Measurements from ENCODE around the gene PRKAG1. TPM values are rescaled to one million over a fixed set of nuclear protein-coding genes. Genes with fewer than 3 reads are reported as not detected.
A peak's percentile ranks its signal among the peaks of the same experiment; 100 is the strongest.

PRKAG1 gene
- total RNA-seq, 2 experiments from 2014 or later = 22.8 to 45.9 TPM

DNA sequence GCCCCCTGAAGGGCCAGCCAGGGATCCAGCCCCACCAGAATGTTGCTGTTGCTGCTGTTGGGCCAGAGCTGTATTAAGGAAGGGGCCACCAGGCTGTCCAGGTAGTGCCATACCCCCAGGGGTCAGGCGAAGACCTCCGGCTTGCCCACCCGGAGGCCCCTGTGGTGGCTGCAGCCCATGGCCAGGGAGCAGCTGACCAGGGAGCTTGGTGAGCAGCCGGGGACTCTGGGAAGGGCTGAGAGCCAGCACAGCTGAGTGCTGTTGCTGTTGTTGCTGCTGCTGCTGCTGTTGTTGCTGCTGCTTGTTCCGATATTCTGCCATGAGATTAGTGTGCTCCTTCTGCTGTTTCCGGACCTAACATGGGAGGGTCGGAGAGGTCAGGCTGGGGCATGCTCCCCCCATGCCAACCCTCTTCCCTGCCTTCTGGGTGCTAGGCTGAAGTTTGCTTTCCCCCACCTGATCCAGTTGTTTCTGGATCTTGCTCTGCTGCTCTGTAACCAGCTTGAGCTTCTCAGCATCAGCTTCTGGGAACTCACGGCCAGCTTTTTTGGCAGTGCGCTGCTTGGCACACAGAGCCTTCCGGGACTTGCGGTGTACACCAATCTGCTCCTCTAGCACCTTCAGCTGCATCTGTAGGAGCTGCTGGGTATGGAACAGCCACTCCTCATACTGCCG, 15.2 kb upstream of the PRKAG1 start:
- H4K20me1 ChIP-seq (ENCODE audit: insufficient read depth, low read length) = no peaks in the 10 kb centered on the region
- no peaks in the 10 kb centered on the region for H3K79me2 ChIP-seq (ENCODE audit: insufficient read depth, low read depth, low read length)
- TF ChIP-seq, protein P1, sequence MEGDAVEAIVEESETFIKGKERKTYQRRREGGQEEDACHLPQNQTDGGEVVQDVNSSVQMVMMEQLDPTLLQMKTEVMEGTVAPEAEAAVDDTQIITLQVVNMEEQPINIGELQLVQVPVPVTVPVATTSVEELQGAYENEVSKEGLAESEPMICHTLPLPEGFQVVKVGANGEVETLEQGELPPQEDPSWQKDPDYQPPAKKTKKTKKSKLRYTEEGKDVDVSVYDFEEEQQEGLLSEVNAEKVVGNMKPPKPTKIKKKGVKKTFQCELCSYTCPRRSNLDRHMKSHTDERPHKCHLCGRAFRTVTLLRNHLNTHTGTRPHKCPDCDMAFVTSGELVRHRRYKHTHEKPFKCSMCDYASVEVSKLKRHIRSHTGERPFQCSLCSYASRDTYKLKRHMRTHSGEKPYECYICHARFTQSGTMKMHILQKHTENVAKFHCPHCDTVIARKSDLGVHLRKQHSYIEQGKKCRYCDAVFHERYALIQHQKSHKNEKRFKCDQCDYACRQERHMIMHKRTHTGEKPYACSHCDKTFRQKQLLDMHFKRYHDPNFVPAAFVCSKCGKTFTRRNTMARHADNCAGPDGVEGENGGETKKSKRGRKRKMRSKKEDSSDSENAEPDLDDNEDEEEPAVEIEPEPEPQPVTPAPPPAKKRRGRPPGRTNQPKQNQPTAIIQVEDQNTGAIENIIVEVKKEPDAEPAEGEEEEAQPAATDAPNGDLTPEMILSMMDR (conservative IDR thresholded peaks at IDR 0.05; ENCODE audit: low read length) = no peak
- no peak for TF ChIP-seq EZH2phosphoT487 (IDR thresholded peaks at IDR 0.05; ENCODE audit: borderline replicate concordance, low read depth, low read length)
- no peaks in the 10 kb centered on the region for H3K9me3 ChIP-seq (ENCODE audit: low read length)
- peaks cover 97% of the 10 kb centered on the region for H3K36me3 ChIP-seq (ENCODE audit: insufficient read depth, low read length)
- H3K4me3 ChIP-seq (ENCODE audit: low read depth, low read length, poor library complexity, severe bottlenecking) = no peak overlapping the region
- ChIA-PET CTCF (ENCODE audit: unreplicated experiment) (no interaction called here), POLR2A (interaction anchor here (0.5 kb wide), 1 partner anchor 75 kb away, joined by 4 read pairs; no protein-coding TSS in a partner anchor)
- no peak overlapping the region for H2AFZ ChIP-seq (ENCODE audit: low read length)
- TSS peak; percentile 22 for BruUV-seq (replicated peaks)
- intact Hi-C loops (cut with micrococcal nuclease; ENCODE audit: unreplicated experiment) = no loop called here
- H3K4me2 ChIP-seq (ENCODE audit: low read length) = no peak overlapping the region
- H3K27ac ChIP-seq (ENCODE audit: low read depth, low read length, poor library complexity, severe bottlenecking) = no peak overlapping the region
- H3K9me2 ChIP-seq (ENCODE audit: insufficient read depth, low read length) = no peaks in the 10 kb centered on the region
- no peak for DNase-seq (ENCODE audit: low spot score)
- no peaks in the 10 kb centered on the region for H3K4me1 ChIP-seq (ENCODE audit: insufficient read depth, low read length, poor library complexity, severe bottlenecking)

DNA sequence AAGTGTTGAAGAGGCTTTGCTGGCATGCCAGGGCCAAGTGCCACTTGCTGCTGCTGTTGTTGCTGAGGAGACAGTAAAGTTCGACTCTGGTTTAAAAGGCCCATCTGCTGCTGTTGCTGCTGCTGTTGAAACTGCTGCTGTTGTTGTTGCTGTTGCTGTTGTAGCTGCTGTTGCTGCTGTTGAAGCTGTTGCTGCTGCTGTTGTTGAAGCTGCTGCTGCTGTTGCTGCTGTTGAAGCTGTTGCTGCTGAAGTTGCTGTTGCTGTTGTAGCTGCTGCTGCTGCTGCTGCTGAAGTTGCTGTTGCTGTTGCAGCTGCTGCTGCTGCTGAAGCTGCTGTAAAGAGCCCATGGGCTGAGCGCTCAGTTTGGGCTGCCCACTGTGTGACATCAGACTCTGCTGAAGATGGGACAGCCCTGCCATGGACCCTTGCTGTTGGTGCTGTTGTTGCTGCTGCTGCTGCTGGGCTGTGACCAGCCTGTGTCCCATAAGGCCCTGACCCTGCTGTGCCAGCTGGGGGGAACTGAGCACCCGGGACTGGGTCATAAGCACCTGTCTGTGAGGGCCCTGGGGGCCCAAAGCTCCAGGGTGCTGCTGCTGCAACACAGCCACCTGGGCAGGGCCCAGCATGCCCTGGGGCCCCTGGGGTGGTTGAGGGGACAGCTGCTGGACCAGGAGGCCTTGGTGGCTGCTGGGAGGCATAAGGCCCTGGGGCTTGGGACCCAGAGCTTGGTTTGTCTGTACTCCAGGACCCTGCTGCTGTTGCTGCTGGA, 14.3 kb upstream of the PRKAG1 start:
- DNase-seq (ENCODE audit: low spot score) = no peak
- Histone ChIP-seq H3K9me3 (ENCODE audit: low read length) (no peaks in the 10 kb centered on the region), H2AFZ (ENCODE audit: low read length) (no peak overlapping the region), H3K36me3 (ENCODE audit: insufficient read depth, low read length) (peaks cover 97% of the 10 kb centered on the region), H3K4me3 (ENCODE audit: low read depth, low read length, poor library complexity, severe bottlenecking) (no peak overlapping the region), H3K4me1 (ENCODE audit: insufficient read depth, low read length, poor library complexity, severe bottlenecking) (no peaks in the 10 kb centered on the region), H4K20me1 (ENCODE audit: insufficient read depth, low read length) (no peaks in the 10 kb centered on the region), H3K27ac (ENCODE audit: low read depth, low read length, poor library complexity, severe bottlenecking) (no peak overlapping the region), H3K4me2 (ENCODE audit: low read length) (no peak overlapping the region), H3K79me2 (ENCODE audit: insufficient read depth, low read depth, low read length) (no peaks in the 10 kb centered on the region), H3K9me2 (ENCODE audit: insufficient read depth, low read length) (no peaks in the 10 kb centered on the region)
- TF ChIP-seq EZH2phosphoT487 (IDR thresholded peaks at IDR 0.05; ENCODE audit: borderline replicate concordance, low read depth, low read length) = no peak
- TF ChIP-seq, protein P1 (conservative IDR thresholded peaks at IDR 0.05; ENCODE audit: low read length) = no peak
- ChIA-PET CTCF (ENCODE audit: unreplicated experiment) (no interaction called here), POLR2A (interaction anchor here (0.5 kb wide), 1 partner anchor 74 kb away, joined by 4 read pairs; no protein-coding TSS in a partner anchor)
- intact Hi-C loops (cut with micrococcal nuclease; ENCODE audit: unreplicated experiment) = no loop called here
- BruUV-seq (replicated peaks) = no TSS peak

DNA sequence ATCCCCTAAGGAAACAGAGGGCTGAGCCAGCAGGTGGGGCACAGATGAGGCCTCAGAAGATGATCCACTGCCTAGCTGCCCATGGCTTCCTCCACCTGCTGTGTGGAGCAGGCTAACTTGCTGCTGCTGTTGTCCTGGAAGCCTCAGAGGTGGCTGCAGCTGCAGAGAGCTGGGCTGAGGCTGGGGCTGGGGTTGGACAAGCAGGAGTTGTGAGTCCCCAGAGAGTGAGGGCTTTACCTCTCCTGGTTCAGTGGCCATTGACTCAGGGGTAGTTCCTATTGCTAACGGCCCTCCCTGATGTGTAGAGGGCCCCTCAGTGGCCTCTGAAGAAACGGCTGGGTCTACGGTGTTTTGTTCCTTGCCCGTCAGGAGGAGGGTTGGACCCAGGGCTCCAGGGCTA, 13.7 kb upstream of the PRKAG1 start:
- no peak for DNase-seq (ENCODE audit: low spot score)
- ChIA-PET CTCF (ENCODE audit: unreplicated experiment) (no interaction called here), POLR2A (no interaction called here)
- BruUV-seq (replicated peaks) = no TSS peak
- H3K79me2 ChIP-seq (ENCODE audit: insufficient read depth, low read depth, low read length) = no peaks in the 10 kb centered on the region
- H2AFZ ChIP-seq (ENCODE audit: low read length) = no peak overlapping the region
- TF ChIP-seq EZH2phosphoT487 (IDR thresholded peaks at IDR 0.05; ENCODE audit: borderline replicate concordance, low read depth, low read length) = no peak
- TF ChIP-seq, protein P1 (conservative IDR thresholded peaks at IDR 0.05; ENCODE audit: low read length) = no peak
- no peaks in the 10 kb centered on the region for H3K9me3 ChIP-seq (ENCODE audit: low read length)
- H3K27ac ChIP-seq (ENCODE audit: low read depth, low read length, poor library complexity, severe bottlenecking) = no peak overlapping the region
- intact Hi-C loops (cut with micrococcal nuclease; ENCODE audit: unreplicated experiment) = no loop called here
- H3K9me2 ChIP-seq (ENCODE audit: insufficient read depth, low read length) = no peaks in the 10 kb centered on the region
- no peaks in the 10 kb centered on the region for H3K4me1 ChIP-seq (ENCODE audit: insufficient read depth, low read length, poor library complexity, severe bottlenecking)
- no peak overlapping the region for H3K4me2 ChIP-seq (ENCODE audit: low read length)
- peaks cover 97% of the 10 kb centered on the region for H3K36me3 ChIP-seq (ENCODE audit: insufficient read depth, low read length)
- H4K20me1 ChIP-seq (ENCODE audit: insufficient read depth, low read length) = no peaks in the 10 kb centered on the region
- no peak overlapping the region for H3K4me3 ChIP-seq (ENCODE audit: low read depth, low read length, poor library complexity, severe bottlenecking)

Data from OCI-LY7 (cell line).